Mammary epithelial cell (primary cell): ENCODE data around the gene BRD3.

Experiments used
- CTCF ChIP-seq, 2 donors: IDR thresholded peaks in 1 of 2; conservative IDR thresholded peaks in 1 of 2; 2 replicates each; pipeline ENCODE4 v1.5.1; 2011 to 2012; ENCODE audit warnings: inconsistent platforms in 2 of 2, low read length in 2 of 2, mild to moderate bottlenecking in 2 of 2, control low read depth in 1 of 2, low read depth in 1 of 2; ENCODE audit not compliant: insufficient read depth in 1 of 2; ENCODE audit errors: extremely low read depth in 1 of 2
- EZH2 ChIP-seq: IDR thresholded peaks from 2 replicates; pipeline ENCODE4 v1.6.1; 2012; ENCODE audit warnings: low read length, inconsistent platforms, borderline replicate concordance

GRCh38 chr9:133995012-133995896 lies 72.6 kb downstream of the BRD3 start:
- TF ChIP-seq CTCF (conservative IDR thresholded peaks at IDR 0.05 in 1 of 2, IDR thresholded peaks at IDR 0.05 in 1 of 2; ENCODE audit: extremely low read depth in 1 of 2, insufficient read depth in 1 of 2, low read depth in 1 of 2, low read length in 2 of 2) (peak; percentile 35 to 45), EZH2 (no peak)
